Chondrocyte (in vitro differentiated cells): ENCODE results near the gene TMEM208. TPM values are rescaled to one million over a fixed set of nuclear protein-coding genes. Genes with fewer than 3 reads are reported as not detected.
A peak's percentile ranks its signal among the peaks of the same experiment; 100 is the strongest.

ENCODE experiments used
- DNase-seq: peaks from one replicate; pipeline ENCODE4 v3.0.0; 2021; ENCODE audit warnings: mixed read lengths, low spot score
- H3K27ac Mint-ChIP-seq: one replicate; pipeline ENCODE4 v1.8.0; 2021; ENCODE audit warnings: mild to moderate bottlenecking, moderate library complexity, mixed read lengths; ENCODE audit not compliant: unreplicated experiment
- H3K27me3 Mint-ChIP-seq: 2 replicates; pipeline ENCODE4 v1.8.0; 2021; ENCODE audit warnings: low read depth, mixed read lengths
- H3K36me3 Mint-ChIP-seq: 2 replicates; pipeline ENCODE4 v1.8.0; 2021; ENCODE audit warnings: low read depth, mixed read lengths
- H3K4me1 Mint-ChIP-seq: 2 replicates; pipeline ENCODE4 v1.8.0; 2021; ENCODE audit warnings: low read depth, mild to moderate bottlenecking, mixed read lengths
- H3K4me3 Mint-ChIP-seq: one replicate; pipeline ENCODE4 v1.8.0; 2021; ENCODE audit warnings: mild to moderate bottlenecking, moderate library complexity, mixed read lengths; ENCODE audit not compliant: unreplicated experiment
- H3K9me3 Mint-ChIP-seq: 2 replicates; pipeline ENCODE4 v1.8.0; 2021; ENCODE audit warnings: low read depth, mixed read lengths
- total RNA-seq: library from RNA; stranded (reverse); gene quantifications from 3 replicates; pipeline ENCODE4 v1.2.1, GENCODE V29; 2021
- TF ChIP-seq, protein P1 (sequence below): fragments of 200-600 bp; sonication (generic); IDR thresholded peaks from 2 replicates; pipeline ENCODE4 v1.5.0; 2021; ENCODE audit warnings: antibody characterized with exemption, mild to moderate bottlenecking, moderate library complexity

The TMEM208 gene
- total RNA-seq, 1 donor from 2014 or later = 43.2 TPM

- Mint-ChIP-seq H3K4me1 (peaks cover 32% of the 10 kb centered on the region), H3K36me3 (peaks cover 21% of the 10 kb centered on the region), H3K4me3 (peak overlapping the region; percentile 87), H3K27ac (peak overlapping the region; percentile 79), H3K27me3 (no peaks in the 10 kb centered on the region), H3K9me3 (no peaks in the 10 kb centered on the region)
- no peak for DNase-seq
- TF ChIP-seq, protein P1, sequence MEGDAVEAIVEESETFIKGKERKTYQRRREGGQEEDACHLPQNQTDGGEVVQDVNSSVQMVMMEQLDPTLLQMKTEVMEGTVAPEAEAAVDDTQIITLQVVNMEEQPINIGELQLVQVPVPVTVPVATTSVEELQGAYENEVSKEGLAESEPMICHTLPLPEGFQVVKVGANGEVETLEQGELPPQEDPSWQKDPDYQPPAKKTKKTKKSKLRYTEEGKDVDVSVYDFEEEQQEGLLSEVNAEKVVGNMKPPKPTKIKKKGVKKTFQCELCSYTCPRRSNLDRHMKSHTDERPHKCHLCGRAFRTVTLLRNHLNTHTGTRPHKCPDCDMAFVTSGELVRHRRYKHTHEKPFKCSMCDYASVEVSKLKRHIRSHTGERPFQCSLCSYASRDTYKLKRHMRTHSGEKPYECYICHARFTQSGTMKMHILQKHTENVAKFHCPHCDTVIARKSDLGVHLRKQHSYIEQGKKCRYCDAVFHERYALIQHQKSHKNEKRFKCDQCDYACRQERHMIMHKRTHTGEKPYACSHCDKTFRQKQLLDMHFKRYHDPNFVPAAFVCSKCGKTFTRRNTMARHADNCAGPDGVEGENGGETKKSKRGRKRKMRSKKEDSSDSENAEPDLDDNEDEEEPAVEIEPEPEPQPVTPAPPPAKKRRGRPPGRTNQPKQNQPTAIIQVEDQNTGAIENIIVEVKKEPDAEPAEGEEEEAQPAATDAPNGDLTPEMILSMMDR = no peak
These were observed 34.1 kb upstream of the TMEM208 start for GRCh38 chr16:67192781-67193361.

DNA sequence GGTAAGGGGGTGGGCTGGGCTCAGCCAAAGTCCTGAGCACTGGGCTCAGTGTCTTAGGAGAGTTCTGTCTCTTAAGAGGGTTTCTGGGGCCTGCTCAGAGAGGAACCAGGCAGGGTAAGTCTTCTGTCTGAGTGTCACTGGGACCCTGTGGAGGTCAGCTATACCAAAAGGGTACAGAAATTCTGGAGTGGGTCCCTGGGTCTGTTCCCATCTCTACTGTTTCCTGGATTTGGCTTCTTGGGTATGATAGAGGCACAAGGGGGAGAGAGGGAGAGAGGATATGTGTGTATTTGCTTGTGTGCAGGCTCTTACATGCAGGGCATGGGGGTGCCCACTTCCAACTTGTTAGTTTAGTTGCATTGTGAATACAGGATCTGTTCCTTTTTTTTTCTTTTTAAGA lies 33.4 kb upstream of the TMEM208 start:
- Mint-ChIP-seq H3K27ac (peak overlapping the region; percentile 45), H3K9me3 (no peaks in the 10 kb centered on the region)

GRCh38 chr16:67194260-67194659 lies 32.7 kb upstream of the TMEM208 start:
- no peak for DNase-seq
- peaks cover 25% of the 10 kb centered on the region for H3K36me3 Mint-ChIP-seq
- H3K27me3 Mint-ChIP-seq = no peaks in the 10 kb centered on the region
- TF ChIP-seq, protein P1 = no peak
- peaks cover 36% of the 10 kb centered on the region for H3K4me1 Mint-ChIP-seq
- H3K9me3 Mint-ChIP-seq = no peaks in the 10 kb centered on the region
- H3K27ac Mint-ChIP-seq = peak overlapping the region; percentile 17
- H3K4me3 Mint-ChIP-seq = peak overlapping the region; percentile 87

More for the DNA sequence above, 33.4 kb upstream of the TMEM208 start:
- H3K4me3 Mint-ChIP-seq = peak overlapping the region; percentile 87
- TF ChIP-seq, protein P1 = no peak
- H3K36me3 Mint-ChIP-seq = peaks cover 25% of the 10 kb centered on the region
- DNase-seq = no peak
- H3K4me1 Mint-ChIP-seq = peaks cover 36% of the 10 kb centered on the region
- no peaks in the 10 kb centered on the region for H3K27me3 Mint-ChIP-seq

- no peak overlapping the region for H3K27ac Mint-ChIP-seq
- no peak overlapping the region for H3K4me3 Mint-ChIP-seq
These were observed 31.3 kb upstream of the TMEM208 start for GRCh38 chr16:67195676-67196075.

GRCh38 chr16:67196881-67197280 lies 30.0 kb upstream of the TMEM208 start:
- Mint-ChIP-seq H3K4me1 (peaks cover 29% of the 10 kb centered on the region), H3K27ac (no peak overlapping the region), H3K9me3 (no peaks in the 10 kb centered on the region), H3K4me3 (no peak overlapping the region), H3K36me3 (peaks cover 25% of the 10 kb centered on the region), H3K27me3 (no peaks in the 10 kb centered on the region)
- TF ChIP-seq, protein P1 = no peak
- no peak for DNase-seq

More at GRCh38 chr16:67195676-67196075, 31.3 kb upstream of the TMEM208 start:
- DNase-seq = peak; percentile 69
- Mint-ChIP-seq H3K36me3 (peaks cover 25% of the 10 kb centered on the region), H3K4me1 (peaks cover 36% of the 10 kb centered on the region), H3K27me3 (no peaks in the 10 kb centered on the region), H3K9me3 (no peaks in the 10 kb centered on the region)
- TF ChIP-seq, protein P1 = no peak
